HG03520 (cell line): ENCODE data around the gene PLEKHA6.

Experiments
- ATAC-seq: cut with Tn5 transposase; IDR thresholded peaks from one replicate; pipeline ENCODE4 v1.9.1; 2021; ENCODE audit warnings: mild to moderate bottlenecking, moderate library complexity; ENCODE audit not compliant: unreplicated experiment

The PLEKHA6 gene, protein sequence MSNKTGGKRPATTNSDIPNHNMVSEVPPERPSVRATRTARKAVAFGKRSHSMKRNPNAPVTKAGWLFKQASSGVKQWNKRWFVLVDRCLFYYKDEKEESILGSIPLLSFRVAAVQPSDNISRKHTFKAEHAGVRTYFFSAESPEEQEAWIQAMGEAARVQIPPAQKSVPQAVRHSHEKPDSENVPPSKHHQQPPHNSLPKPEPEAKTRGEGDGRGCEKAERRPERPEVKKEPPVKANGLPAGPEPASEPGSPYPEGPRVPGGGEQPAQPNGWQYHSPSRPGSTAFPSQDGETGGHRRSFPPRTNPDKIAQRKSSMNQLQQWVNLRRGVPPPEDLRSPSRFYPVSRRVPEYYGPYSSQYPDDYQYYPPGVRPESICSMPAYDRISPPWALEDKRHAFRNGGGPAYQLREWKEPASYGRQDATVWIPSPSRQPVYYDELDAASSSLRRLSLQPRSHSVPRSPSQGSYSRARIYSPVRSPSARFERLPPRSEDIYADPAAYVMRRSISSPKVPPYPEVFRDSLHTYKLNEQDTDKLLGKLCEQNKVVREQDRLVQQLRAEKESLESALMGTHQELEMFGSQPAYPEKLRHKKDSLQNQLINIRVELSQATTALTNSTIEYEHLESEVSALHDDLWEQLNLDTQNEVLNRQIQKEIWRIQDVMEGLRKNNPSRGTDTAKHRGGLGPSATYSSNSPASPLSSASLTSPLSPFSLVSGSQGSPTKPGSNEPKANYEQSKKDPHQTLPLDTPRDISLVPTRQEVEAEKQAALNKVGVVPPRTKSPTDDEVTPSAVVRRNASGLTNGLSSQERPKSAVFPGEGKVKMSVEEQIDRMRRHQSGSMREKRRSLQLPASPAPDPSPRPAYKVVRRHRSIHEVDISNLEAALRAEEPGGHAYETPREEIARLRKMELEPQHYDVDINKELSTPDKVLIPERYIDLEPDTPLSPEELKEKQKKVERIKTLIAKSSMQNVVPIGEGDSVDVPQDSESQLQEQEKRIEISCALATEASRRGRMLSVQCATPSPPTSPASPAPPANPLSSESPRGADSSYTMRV

GRCh38 chr1:204359474-204360255 lies at the start of gene PLEKHA6:
PLEKHA6 (minus strand) TSS chr1:204359929; CDS start chr1:204273727, 86,202 bp downstream.
- ATAC-seq = no peak

DNA sequence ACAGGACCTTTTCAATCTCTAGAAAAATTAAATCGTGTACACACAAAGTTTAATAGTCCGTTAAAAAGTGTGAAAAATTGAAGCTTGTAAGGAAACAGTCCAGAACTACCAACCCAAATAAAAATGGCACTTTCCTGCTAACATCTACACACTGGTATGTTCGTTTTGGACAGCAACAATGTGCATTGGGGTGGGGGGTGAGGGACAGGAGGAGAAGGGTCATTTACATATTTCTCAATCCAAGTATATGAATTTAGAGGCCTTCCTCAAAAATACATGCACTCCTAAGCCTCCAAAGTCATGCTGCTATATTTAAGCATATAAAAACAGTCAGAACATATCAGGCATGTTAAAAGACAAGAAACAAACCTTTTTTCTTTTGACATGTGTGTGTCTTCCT lies 49.4 kb upstream of the PLEKHA6 start:
- no peak for ATAC-seq

- ATAC-seq = no peak
Observed at GRCh38 chr1:204408602-204409001, 48.9 kb upstream of the PLEKHA6 start.

DNA sequence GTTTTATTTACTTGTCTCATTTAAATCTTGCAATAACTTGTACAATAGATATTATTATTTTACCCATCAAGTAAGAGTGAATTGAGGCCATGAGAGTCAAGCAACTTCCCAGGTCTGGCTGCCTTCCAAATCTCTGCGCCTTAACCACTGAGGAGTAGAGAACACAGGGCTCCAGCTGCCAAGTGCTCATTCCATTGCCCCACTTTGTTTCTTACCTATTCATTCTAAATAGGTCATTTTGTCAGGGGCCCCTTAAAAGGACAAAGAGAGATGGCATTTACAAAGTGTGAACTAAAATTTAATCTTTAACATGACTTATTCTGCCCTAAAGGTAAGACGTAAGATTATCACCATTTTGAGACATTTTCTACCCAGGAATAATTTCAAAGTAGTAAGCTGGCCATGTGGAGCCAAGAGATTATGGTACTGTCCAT lies 48.4 kb upstream of the PLEKHA6 start:
- ATAC-seq = no peak

DNA sequence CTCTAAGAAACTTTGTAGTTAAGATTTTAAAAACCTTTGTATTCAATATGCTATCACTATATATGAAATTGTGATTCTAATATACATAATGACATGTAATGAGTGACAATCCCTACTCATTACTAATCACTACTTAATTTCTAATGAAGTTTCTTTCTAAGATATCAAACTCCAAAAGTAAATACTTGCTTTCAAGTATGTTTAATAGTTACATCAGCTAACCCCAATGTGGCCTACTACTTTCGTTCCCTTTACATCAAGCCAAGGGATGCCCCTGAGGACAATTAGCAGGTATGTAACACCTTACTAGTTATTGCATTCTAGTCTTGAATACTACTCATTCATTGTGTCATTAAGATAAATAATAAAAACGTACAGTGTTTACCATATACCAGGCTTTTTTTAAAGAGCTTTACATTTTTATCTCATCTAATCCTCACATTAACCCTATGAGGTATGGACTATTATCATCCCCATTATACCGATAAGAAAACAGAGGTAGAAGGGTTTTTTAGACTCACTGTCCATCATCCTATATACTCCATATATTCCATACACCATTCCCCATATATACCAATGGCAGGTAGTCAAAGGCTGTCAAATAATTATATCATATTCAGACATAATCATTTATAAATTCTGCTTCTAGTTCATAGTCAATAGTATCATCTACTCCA lies 47.7 kb upstream of the PLEKHA6 start:
- ATAC-seq = no peak

- ATAC-seq = no peak
Observed at GRCh38 chr1:204406621-204407020, 46.9 kb upstream of the PLEKHA6 start.

DNA sequence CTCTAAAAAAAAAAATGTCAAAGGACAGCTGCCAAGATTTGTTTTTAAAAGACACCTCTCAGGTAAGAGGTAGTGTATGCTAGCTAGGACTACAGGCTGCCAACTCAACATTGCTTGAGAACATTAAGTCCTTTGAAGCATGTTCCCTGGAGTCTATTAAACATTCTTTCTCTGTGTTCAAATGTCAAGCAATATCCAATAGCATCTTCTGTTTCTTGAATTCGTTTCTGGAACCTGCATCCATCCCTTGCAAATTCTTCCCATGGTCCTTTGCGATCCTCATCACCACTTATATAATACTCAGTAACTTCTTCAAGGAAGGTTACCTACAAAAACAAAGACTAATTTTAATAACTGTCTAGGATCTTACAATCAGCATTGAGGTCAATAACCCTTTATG lies 46.3 kb upstream of the PLEKHA6 start:
- no peak for ATAC-seq

- ATAC-seq = no peak
Observed at GRCh38 chr1:204404629-204405028, 44.9 kb upstream of the PLEKHA6 start.

DNA sequence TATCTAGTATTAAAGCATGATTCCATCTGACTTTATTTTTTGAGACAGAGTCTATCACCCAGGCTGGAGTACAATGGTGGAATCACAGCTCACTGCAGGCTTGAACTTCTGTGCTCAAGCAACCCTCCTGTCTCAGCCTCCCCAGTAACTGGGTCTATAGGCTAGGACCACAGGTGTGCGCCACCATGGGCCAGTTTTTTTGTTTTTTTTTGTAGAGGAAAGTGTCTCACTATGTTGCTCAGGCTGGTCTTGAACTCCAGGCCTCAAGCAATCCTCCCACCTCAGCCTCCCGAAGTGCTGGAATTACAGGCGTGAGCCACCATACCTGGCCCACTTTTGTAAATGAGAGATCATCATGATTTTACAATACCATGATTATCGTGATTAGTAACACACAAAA lies 42.7 kb upstream of the PLEKHA6 start:
- ATAC-seq = no peak

DNA sequence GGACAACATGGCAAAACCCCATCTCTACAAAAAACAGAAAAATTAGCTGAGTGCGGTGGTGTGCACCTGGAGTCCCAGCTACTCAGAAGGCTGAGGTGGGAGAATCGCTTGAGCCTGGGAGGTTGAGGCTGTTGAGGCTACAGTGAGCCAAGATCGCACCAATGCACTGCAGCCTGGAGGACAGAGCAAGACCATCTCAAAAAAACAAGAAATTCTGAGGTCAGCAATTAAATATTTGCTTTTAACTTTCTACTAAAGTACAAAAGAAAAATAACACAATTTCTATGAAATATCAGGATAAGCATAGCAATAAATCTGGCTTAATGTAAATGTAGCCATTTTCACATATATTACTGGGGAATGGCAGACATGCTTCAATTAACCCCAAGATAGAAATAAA lies 42.0 kb upstream of the PLEKHA6 start:
- no peak for ATAC-seq

DNA sequence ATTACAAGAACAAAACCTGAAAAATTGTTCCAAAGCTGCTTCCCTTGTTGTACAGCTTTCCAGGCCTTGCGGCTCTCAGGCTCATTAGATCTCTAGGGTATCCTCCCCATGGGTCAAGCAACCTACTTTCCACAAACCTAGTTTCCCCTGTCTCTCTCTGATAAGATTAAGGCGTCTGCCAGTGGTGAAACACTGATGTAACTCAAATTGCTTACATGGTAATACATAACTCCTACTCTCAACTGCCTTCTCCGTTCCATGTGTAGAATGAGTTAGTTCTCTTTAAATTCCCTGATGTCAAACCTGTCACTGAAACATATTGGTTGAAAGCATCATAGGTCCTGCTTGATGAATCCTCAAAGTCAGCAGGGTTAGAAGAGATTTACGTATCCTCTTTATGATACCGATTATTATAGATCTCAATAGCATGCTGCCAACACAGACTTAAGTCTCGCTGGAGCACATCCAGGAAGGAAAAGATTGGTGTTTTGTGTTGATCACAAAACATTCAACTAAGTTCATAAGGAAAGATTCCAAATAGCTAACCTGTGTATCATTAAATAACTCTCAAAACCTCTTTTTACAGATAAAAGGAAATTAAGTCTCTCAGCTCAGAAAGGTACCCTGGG lies 41.3 kb upstream of the PLEKHA6 start:
- no peak for ATAC-seq

DNA sequence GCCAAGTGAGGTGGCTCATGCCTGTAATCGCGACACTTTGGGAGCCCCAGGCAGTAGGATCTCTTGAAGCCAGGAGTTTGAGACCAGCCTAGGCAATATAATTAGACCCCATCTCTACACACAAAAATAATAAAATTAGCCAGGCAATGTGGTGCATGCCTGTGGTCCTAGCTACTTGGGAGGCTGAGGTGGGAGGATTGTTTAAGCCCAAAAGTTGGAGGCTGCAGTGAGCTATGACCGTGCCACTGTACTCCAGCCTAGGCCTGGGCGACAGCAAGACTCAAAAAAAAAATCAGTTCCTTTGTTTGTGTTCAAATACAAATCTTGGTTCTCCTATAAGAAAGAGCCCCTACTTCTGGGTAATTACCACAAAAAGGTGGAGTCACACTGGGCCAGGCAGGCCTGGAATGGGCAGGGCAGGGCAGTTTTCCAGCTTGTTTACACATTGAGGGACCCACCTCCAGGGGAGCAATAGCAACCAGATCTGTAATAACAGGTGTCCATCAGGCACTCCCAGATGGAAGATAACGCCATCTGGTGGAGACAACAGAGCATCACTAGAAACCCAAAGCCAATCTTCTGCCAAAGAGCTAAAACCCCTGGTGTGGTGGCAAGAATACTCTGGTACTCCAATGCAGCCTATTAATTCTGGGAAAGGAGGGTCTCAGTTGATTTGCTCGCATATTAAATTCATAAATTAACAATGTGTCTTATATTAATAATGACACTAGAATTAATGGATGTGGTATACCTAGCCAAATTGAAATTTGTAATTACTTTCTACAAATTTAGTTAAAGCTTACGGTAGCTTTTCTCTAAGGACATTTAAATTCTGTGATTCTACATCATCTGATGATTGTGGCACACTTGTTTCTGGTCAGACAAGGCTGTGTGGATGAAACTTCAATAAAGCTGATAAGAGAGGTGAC lies 38.7 kb upstream of the PLEKHA6 start:
- no peak for ATAC-seq

DNA sequence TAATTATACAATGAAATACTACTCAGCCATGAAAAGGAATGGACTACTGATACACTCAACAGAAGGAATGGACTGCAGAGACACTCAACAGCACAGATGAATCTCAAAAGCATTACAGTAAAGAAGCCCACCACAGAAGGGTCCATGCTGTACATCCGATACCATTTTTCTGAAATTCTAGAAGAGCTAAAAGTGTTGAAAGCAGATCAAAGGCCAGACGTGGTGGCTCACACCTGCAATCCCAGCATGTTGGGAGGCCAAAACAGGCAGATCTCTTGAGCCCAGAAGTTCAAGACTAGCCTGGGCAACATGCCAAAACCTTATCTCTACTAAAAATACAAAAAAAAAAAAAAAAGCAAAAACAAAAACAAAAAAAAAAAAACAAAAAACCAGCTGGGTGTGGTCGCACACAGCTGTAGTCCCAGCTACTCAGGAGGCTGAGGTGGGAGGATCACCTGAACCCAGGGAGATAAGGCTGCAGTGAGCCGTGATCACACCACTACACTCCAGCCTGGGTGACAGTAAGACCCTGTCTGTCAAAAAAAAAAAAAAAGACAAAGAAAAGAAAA lies 36.4 kb upstream of the PLEKHA6 start:
- no peak for ATAC-seq

DNA sequence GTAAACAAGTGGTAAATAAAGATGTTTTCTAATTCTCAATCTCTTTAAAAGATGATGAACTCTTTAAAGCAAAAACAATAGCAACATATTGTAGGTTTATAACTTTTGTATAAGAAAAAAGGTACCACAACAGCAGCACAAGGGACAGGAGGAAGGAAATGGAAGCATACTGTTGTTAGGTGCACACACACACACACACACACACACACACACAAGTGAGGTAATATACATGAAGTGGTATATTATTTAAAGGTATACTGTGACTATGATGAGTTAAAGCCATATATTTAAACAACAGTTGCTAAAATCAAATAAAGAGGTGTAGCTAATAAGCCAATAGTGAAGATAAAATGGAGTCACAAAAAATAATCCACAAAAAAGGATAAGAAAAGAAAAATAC lies 31.9 kb upstream of the PLEKHA6 start:
- no peak for ATAC-seq

GRCh38 chr1:204390751-204391466 lies 31.2 kb upstream of the PLEKHA6 start:
- ATAC-seq = no peak

GRCh38 chr1:204385727-204386126 lies 26.0 kb upstream of the PLEKHA6 start:
- ATAC-seq = no peak

DNA sequence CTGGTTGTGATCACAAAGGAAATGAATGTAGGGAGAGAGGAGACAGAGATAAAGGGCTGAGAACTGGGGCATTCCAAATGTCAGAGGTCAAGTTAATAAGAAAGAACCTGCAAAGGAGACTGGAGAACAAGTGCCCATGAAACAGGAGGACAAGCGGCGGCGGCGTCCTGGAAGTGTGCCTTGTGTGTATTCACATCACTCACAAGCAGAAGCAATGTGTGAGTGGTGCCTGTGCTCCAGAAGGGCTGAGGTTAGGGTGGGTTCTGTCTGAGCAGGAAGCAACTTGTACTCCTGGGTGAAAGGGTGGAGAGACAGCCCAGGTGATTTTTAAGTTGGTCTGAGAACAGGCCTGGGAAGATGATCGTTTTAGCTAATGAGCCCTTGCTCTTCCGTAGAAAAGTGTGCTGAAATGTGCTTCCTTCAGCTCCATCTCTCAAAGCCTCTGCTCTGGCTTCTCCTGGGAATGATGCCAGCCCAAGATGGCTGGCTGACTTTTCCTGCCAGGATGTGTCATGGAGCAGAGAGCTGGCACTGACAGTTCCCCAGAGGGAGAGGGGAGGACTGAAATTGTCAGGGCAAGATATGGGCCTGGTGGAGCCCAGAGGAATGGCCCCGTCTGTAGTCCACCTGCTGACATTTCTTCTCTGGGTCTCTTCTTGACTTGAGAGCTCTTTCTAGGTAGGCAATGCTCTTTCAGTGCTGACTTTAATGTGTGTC lies 25.1 kb upstream of the PLEKHA6 start:
- no peak for ATAC-seq
